Measurements from ENCODE around the gene NUF2.
"Not testable (repeated sequence)": the region's sequence is repeated elsewhere in the genome, so short reads cannot be mapped to it uniquely, and the experiment has no call there.

The NUF2 gene

DNA sequence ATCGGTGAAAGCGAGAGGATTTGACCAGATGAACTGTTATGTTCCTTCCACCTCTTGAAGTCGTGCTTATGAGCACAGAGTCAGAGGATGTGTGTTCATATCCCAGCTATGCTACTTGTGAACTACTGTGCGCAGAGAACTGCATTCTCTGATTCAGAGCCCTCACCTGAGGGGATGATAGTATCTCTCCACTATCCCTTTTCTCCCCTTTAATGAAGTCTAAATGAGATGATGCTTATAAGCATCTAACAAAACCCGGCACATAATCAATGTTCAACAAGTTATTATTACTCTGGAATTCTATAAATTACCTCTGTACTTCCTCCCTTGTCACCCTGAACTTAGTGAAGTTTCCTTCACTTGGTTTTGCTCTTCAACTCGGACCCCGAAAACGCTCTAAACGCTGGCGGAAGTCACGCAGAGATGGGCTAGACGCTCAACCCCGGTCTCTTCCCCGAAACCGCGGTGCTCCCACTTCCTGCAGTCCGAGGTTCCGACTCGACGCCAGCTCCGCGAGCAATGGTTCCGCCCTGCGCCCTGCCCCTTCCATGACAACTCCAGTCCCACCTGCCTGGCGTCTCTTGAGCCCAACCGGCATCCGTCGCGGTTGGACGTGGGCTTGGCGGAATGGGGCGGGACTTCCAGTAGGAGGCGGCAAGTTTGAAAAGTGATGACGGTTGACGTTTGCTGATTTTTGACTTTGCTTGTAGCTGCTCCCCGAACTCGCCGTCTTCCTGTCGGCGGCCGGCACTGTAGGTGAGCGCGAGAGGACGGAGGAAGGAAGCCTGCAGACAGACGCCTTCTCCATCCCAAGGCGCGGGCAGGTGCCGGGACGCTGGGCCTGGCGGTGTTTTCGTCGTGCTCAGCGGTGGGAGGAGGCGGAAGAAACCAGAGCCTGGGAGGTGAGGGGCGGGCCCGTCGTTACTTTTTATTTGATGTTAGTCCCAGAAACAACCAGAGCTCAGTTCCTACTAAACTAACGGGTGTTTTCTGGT is at the start of gene NUF2:
Gene NUF2 (plus strand): TSS at position 644 of the 995 bp plus-strand sequence. CDS start 4,098 bp downstream, outside the sequence.
- DNase-seq = peak; percentile 96 to 97

DNA sequence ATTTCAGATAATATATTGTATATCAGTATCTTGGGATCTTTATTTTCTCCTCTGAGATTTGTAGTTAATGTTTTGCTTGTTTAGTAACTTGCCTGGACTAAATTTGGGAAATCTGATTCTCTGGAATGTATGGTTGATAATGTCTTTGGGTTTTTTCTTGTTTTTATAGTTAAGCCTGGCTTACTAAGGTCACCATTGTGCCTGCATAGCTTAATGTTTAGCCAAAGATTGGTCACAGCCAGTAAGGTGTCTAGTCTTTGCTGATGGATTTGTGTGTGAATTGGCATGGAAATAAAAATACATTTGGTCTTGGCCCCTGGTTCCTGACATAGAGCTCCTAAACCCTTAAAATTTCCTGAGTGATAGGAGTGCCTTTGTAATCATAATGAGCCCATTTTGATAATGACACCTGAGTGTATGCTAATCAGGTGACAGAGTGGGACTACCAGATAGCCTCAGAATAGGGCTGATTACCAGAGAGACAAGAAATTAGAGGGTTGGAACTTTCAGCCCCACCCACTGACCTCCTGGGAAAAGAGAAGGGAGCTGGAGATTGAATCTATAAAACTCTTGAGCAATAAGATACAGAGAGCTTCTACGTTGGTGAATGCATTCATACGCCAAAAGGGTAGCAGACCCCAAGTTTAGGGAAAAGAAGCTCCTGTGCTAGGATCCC is 47.9 kb upstream of the NUF2 start:
- DNase-seq = no peak

DNA sequence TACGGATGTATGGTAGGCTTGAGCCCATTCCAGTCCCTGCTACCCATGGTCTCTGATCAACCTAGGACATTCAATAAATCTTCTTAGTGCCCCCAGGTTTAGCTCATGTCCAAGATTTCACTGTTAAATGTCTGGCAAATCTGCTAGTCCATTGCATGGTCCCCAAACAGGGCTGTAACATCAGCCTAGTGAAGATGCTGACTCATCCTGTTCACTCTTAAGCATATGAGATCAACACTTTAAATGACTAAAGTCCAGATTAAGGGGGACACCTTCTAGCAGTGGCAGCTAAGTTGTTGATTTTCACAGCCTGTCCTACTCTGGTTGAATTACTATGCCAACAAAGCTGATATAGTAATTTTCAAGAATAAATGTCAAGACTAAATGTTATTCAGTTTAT is 46.5 kb upstream of the NUF2 start:
- no peak for DNase-seq

GRCh38 chr1:163278602-163279001 is 43.2 kb upstream of the NUF2 start:
- no peak for DNase-seq

- DNase-seq = not testable (repeated sequence)
Measured at GRCh38 chr1:163284867-163285266, 36.9 kb upstream of the NUF2 start.

DNA sequence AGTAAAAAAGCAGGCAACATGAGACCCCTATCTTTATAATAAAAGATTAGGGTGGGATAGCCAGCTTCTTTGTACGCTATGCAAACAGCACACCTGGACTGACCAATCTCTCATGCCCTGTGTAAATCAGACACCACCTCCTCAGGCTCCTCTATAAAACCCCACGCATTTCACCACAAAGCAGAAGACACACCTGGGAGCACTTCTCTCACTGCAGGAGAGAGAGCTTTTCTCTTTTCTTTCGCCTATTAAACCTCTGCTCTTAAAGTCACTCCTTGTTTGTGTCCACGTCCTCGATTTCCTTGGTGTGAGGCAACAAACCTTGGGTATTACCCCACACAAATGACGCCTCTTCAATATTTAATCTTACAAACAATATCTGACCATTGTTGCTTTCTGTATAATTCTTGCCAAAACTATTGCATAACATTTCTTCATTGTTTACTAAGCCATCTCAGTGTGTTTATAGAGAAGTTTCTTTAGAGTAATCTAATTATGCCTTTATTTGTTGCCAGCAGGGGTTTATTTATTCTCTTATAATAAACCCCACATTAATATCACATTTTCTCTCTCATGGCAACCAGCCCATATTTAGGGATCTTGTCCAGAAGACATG is 31.6 kb upstream of the NUF2 start:
- peak; percentile 62 to 83 for DNase-seq

- no peak for DNase-seq
Measured at GRCh38 chr1:163291461-163291860, 30.3 kb upstream of the NUF2 start.

DNA sequence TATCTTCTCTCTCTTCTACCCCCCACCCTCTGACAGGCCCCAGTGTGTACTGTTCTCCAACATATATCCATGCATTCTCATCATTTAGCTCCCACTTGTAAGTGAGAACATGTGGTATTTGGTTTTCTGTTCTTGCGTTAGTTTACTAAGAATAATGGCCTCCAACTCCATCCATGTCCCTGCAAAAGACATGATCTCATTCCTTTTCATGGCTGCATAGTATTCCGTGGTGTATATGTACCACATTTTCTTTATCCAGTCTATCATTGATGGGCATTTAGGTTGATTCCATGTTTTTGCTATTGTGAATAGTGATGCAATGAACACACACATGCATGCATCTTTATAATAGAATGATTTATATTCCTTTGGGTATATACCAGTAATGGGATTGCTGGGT is 29.6 kb upstream of the NUF2 start:
- DNase-seq = not testable (repeated sequence)

DNA sequence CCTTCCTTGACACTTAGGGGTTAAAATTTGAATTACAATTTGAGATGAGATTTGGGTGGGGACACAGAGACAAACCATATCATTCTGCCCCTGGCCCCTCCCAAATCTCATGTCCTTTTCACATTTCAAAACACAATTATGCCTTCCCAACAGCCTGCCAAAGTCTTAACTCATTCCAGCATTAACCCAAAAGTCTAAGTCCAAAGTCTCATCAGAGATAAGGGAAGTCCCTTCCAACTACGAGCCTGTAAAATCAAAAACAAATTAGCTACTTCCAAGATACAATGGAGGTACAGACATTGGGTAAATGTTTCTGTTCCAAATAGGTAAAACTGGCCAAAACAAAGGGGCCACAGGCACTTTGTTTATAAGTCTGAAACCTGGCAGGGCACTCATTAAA is 28.3 kb upstream of the NUF2 start:
- DNase-seq = not testable (repeated sequence)

DNA sequence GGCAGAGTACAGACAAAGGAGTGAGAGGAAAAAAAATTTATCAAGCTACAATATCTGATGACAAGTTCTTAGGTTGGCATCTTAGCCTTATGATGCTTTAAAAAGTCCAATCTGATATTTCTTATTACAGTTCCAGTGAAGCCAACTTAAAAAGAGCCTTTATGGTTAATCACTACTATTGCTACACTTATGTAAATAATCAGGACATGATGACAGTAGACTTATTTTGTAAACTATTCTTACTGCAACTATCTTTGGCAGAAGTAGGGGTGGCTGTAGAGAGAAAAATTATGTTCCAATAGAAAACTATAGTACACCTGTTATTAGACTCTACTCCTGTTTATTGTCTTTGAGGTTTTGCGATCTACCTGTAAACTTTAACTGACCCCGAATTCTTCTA is 25.8 kb upstream of the NUF2 start:
- DNase-seq = no peak

DNA sequence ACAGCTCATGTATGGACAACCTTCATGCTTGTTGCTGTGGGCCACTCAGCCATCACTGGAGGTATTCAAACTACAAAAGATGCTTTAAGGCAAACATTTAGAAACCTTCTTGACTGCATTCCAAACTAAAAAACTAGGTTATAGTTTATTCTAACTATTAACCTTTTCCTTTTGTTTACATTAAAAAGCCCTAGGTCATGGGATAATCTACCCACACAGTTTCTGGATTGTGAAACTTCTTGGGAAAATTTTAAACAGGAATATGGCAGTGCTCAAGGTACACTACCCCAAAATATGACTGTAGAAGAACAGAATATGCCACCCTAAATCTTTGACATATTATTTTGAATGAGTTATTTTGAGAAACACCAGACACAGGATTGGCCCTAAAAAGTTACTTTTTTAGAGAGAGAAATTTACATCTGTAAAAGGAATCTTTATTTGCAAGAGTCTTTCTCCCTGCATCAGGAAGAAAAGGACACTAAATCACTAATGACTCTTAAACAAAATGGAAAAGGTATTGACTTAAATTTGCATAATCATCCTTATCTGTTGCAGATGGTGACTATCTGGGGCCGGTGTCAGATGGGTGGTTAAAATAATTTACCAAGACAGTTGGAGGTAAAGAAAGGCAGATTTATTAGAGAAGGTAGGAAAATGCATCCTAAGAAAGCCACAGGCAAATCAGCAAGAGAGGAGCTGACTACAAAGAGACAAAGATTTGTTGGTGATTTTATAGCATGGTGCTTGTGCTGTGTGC is 25.1 kb upstream of the NUF2 start:
- no peak for DNase-seq

DNA sequence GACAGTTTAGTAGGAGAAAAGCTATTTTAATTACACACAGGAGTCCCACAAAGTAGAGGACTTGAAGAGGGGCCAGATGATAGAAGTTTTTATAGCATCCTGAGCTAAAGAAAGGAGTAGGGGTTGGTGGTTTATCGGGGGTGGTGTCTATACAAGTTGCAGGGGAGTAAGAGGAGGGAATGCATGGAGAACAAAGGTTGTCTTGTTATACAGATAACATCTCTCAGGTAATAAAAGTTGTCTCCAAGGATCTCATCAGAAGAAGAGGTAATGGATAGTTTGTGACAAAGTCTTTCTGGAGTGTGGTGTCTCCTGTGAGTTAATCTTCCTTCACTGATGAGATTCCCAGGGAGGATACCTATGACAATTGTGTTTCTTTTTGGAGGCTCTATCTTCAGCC is 23.4 kb upstream of the NUF2 start:
- DNase-seq = no peak

DNA sequence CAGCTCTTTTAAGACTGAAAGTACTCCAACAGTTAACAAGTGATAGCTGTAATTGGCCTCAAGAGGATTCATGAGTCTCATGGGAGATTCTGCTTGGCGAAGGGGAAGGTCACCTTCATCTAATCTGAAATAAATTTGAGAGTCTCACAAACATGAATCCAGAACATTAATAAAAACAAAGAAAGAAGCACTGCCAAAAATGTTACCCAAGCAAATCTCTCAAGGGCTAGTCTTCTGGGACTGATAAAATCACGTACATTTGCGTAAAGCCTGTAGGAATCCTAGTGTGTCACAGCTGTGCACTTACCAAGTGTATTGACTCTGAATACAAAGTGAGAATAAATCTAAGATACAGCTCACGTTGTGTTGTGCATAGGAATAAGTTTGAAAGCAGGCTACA is 21.2 kb upstream of the NUF2 start:
- no peak for DNase-seq

GRCh38 chr1:163303561-163303960 is 18.2 kb upstream of the NUF2 start:
- no peak for DNase-seq

DNA sequence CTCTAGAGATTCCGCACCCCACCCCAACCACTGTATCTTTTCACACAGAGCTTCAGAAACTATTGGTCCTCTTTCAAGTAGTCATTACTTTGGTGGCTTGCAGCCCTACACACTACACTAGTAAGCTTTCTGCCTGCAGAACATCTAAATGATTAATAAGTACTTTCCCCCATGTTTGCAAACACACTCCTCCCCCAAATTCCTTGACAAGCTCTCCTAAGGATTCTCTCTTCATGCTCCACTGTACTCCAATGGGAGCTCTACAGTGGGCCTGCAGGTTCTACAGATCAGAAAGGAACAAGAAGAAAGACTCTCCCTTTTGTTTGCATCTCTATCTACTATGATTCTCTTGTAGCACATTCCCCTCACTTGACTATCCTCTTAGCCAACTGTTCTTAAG is 16.3 kb upstream of the NUF2 start:
- no peak for DNase-seq

- no peak for DNase-seq
Measured at GRCh38 chr1:163307479-163308171, 14.1 kb upstream of the NUF2 start.

- DNase-seq = no peak
Measured at GRCh38 chr1:163308811-163309210, 12.9 kb upstream of the NUF2 start.

DNA sequence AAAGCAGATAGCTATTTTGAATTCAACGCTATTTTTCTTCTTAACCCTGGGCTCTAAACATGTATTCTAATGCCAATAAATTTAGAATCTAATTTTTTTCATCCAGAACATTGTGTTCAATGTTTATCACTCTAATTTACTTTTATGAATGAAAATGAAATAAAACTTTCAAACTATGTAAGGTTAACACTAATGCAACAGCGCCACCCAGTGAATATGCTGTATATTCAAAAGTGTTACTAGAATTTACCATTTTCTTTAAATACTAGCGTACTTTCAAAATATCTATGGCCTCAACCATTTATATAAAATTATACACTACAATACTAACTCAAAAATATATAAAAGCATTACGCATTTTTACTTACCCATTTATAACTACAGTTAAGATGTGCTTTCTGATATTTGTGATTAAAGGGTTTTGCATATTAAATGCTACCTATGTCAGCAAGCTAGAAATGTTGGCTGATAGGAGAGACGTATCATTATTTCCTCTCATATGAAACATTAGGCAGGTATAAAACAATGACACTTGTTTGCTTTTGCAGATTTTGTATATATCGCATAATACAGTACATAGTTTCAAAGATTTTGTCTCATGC is 5.9 kb upstream of the NUF2 start:
- DNase-seq = peak in 1 of 2 experiments; percentile 6

DNA sequence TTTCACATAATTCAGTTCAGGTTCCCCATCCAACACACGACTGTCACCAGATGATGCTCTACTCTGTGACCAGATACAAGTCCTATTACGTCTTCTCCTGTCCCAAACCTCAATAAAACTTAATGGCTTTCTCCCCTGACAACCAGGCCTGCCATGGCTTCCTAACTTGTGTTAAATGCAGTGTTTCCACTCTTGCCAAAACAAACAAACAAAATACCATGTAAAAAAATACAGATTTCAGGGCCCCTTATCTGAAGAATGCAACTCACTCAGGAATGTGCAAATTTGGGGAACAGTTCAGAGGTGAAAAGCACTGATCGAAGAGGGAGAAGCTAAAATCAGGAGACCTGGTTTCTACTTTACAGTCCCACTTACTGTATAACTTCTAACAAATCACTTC is 863 bp upstream of the NUF2 start:
- DNase-seq = no peak

DNA sequence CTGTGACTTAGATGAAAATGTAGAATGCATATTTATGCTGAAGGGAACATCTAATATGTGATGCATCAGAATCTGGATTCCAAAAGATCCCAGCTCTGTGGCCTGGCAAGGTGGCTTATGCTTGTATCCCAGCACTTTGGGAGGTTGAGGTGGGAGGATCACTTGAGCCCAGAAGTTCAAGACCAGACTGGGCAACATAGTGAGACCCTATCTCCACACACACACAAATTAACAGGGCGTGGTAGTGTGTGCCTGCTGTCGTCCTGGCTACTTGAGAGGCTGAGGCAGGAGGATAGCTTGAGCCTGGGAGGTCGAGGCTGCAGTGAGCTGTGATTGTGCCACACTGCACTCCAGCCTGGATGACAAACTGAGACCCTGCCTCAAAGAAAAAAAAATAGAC is 1.6 kb downstream of the NUF2 start:
- not testable (repeated sequence) for DNase-seq

DNA sequence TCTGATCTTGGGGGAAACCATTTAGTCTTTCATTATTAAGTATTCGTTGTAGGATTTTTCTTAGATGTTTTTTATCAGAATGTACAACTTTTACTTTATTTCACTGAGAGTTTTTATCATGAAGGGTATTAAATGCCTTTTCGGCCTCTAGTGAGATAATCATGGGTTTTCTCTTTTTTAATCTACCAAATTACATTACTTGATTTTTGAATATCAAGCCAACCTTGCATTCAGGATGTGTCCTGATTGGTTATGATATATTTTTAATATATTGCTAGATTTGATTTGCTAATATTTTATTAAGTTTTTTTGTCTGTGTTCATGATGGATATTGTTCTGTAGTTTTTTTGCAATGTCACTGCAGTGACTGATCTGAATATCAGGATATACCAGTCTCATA is 9.4 kb downstream of the NUF2 start:
- DNase-seq = no peak

- no peak for DNase-seq
Measured at GRCh38 chr1:163335216-163335615, 13.5 kb downstream of the NUF2 start.
